ENCODE results near the gene TFDP1.
"Not testable (repeated sequence)": the region's sequence is repeated elsewhere in the genome, so short reads cannot be mapped to it uniquely, and the experiment has no call there.

Gene TFDP1

GRCh38 chr13:113561417-113562084 lies 23.0 kb upstream of the TFDP1 start:
- TF ChIP-seq POLR2AphosphoS5 (IDR thresholded peaks at IDR 0.05; ENCODE audit: borderline replicate concordance, low read depth, low read length) (no peak), FOXP2 (optimal IDR thresholded peaks at IDR 0.05; ENCODE audit: control extremely low read depth, extremely low read length, insufficient read depth) (no peak), EZH2 (IDR thresholded peaks at IDR 0.05) (no peak)
- H3K27ac ChIP-seq = no peak overlapping the region
- H3K4me3 ChIP-seq = no peak overlapping the region
- no peaks in the 10 kb centered on the region for H3K9me3 ChIP-seq (ENCODE audit: low read depth, low read length)
- H3K9ac ChIP-seq (ENCODE audit: insufficient read length) = no peak overlapping the region
- no peak for DNase-seq (ENCODE audit: low read depth, low spot score)
- H3K36me3 ChIP-seq (ENCODE audit: insufficient read depth, low read length) = no peaks in the 10 kb centered on the region

- DNase-seq (ENCODE audit: low read depth, low spot score) = peak; percentile 45
- Histone ChIP-seq H3K9me3 (ENCODE audit: low read depth, low read length) (no peaks in the 10 kb centered on the region), H3K4me3 (no peak overlapping the region), H3K36me3 (ENCODE audit: insufficient read depth, low read length) (no peaks in the 10 kb centered on the region), H3K27ac (no peak overlapping the region), H3K9ac (ENCODE audit: insufficient read length) (no peak overlapping the region)
- no peak for TF ChIP-seq FOXP2 (optimal IDR thresholded peaks at IDR 0.05; ENCODE audit: control extremely low read depth, extremely low read length, insufficient read depth)
- TF ChIP-seq EZH2 (IDR thresholded peaks at IDR 0.05) = no peak
- no peak for TF ChIP-seq POLR2AphosphoS5 (IDR thresholded peaks at IDR 0.05; ENCODE audit: borderline replicate concordance, low read depth, low read length)
Measured at GRCh38 chr13:113562085-113562749, 22.3 kb upstream of the TFDP1 start.

GRCh38 chr13:113562844-113563243 lies 21.7 kb upstream of the TFDP1 start:
- Histone ChIP-seq H3K27ac (no peak overlapping the region), H3K4me3 (no peak overlapping the region), H3K9me3 (ENCODE audit: low read depth, low read length) (no peaks in the 10 kb centered on the region), H3K36me3 (ENCODE audit: insufficient read depth, low read length) (no peaks in the 10 kb centered on the region), H3K9ac (ENCODE audit: insufficient read length) (no peak overlapping the region)
- TF ChIP-seq EZH2 (IDR thresholded peaks at IDR 0.05) (no peak), POLR2AphosphoS5 (IDR thresholded peaks at IDR 0.05; ENCODE audit: borderline replicate concordance, low read depth, low read length) (no peak), FOXP2 (optimal IDR thresholded peaks at IDR 0.05; ENCODE audit: control extremely low read depth, extremely low read length, insufficient read depth) (no peak)
- DNase-seq (ENCODE audit: low read depth, low spot score) = no peak

- H3K27ac ChIP-seq; H3K4me3 ChIP-seq; DNase-seq (ENCODE audit: low read depth, low spot score); H3K36me3 ChIP-seq (ENCODE audit: insufficient read depth, low read length); H3K9me3 ChIP-seq (ENCODE audit: low read depth, low read length); H3K9ac ChIP-seq (ENCODE audit: insufficient read length): not testable (repeated sequence)
Measured at GRCh38 chr13:113563511-113563910, 21.0 kb upstream of the TFDP1 start.

GRCh38 chr13:113564331-113565023 lies 20.1 kb upstream of the TFDP1 start:
- Histone ChIP-seq H3K9me3 (ENCODE audit: low read depth, low read length) (no peaks in the 10 kb centered on the region), H3K4me3 (no peak overlapping the region), H3K27ac (no peak overlapping the region), H3K36me3 (ENCODE audit: insufficient read depth, low read length) (no peaks in the 10 kb centered on the region), H3K9ac (ENCODE audit: insufficient read length) (no peak overlapping the region)
- no peak for TF ChIP-seq EZH2 (IDR thresholded peaks at IDR 0.05)
- no peak for DNase-seq (ENCODE audit: low read depth, low spot score)

GRCh38 chr13:113565526-113566226 lies 18.9 kb upstream of the TFDP1 start:
- TF ChIP-seq FOXP2 (optimal IDR thresholded peaks at IDR 0.05; ENCODE audit: control extremely low read depth, extremely low read length, insufficient read depth) (no peak), EZH2 (IDR thresholded peaks at IDR 0.05) (no peak), POLR2AphosphoS5 (IDR thresholded peaks at IDR 0.05; ENCODE audit: borderline replicate concordance, low read depth, low read length) (no peak)
- Histone ChIP-seq H3K9me3 (ENCODE audit: low read depth, low read length) (no peaks in the 10 kb centered on the region), H3K36me3 (ENCODE audit: insufficient read depth, low read length) (no peaks in the 10 kb centered on the region)

GRCh38 chr13:113566227-113566561 lies 18.4 kb upstream of the TFDP1 start:
- no peak for DNase-seq (ENCODE audit: low read depth, low spot score)
- no peak overlapping the region for H3K27ac ChIP-seq
- no peaks in the 10 kb centered on the region for H3K36me3 ChIP-seq (ENCODE audit: insufficient read depth, low read length)
- H3K4me3 ChIP-seq = no peak overlapping the region
- no peak overlapping the region for H3K9ac ChIP-seq (ENCODE audit: insufficient read length)
- no peaks in the 10 kb centered on the region for H3K9me3 ChIP-seq (ENCODE audit: low read depth, low read length)
- TF ChIP-seq POLR2AphosphoS5 (IDR thresholded peaks at IDR 0.05; ENCODE audit: borderline replicate concordance, low read depth, low read length) (no peak), EZH2 (IDR thresholded peaks at IDR 0.05) (no peak), FOXP2 (optimal IDR thresholded peaks at IDR 0.05; ENCODE audit: control extremely low read depth, extremely low read length, insufficient read depth) (no peak)

More at GRCh38 chr13:113565526-113566226, 18.9 kb upstream of the TFDP1 start:
- no peak overlapping the region for H3K27ac ChIP-seq
- DNase-seq (ENCODE audit: low read depth, low spot score) = no peak
- H3K9ac ChIP-seq (ENCODE audit: insufficient read length) = no peak overlapping the region
- H3K4me3 ChIP-seq = no peak overlapping the region

GRCh38 chr13:113567681-113568080 lies 16.9 kb upstream of the TFDP1 start:
- TF ChIP-seq POLR2AphosphoS5 (IDR thresholded peaks at IDR 0.05; ENCODE audit: borderline replicate concordance, low read depth, low read length) = no peak
- no peak for TF ChIP-seq FOXP2 (optimal IDR thresholded peaks at IDR 0.05; ENCODE audit: control extremely low read depth, extremely low read length, insufficient read depth)
- no peak for TF ChIP-seq EZH2 (IDR thresholded peaks at IDR 0.05)
- Histone ChIP-seq H3K4me3 (no peak overlapping the region), H3K27ac (no peak overlapping the region), H3K9ac (ENCODE audit: insufficient read length) (no peak overlapping the region), H3K36me3 (ENCODE audit: insufficient read depth, low read length) (no peaks in the 10 kb centered on the region), H3K9me3 (ENCODE audit: low read depth, low read length) (no peaks in the 10 kb centered on the region)
- no peak for DNase-seq (ENCODE audit: low read depth, low spot score)
